H1 (cell line): ENCODE data around the gene FMNL2. TPM values are rescaled to one million over a fixed set of nuclear protein-coding genes. Genes with fewer than 3 reads are reported as not detected.

Source experiments
- CTCF ChIA-PET: fragments of 300-600 bp; sonication (Branson Sonifier 250); formaldehyde crosslinking; loops from one replicate; lab custom pipeline; 2021; ENCODE audit not compliant: partially characterized antibody; lab: Charles Lee
- POLR2A ChIA-PET: fragments of 300-600 bp; sonication (Branson Sonifier 250); formaldehyde crosslinking; loops from one replicate; lab custom pipeline; 2021; ENCODE audit warnings: inconsistent platforms; ENCODE audit not compliant: partially characterized antibody; lab: Charles Lee
- DNase-seq, 2 experiments: peaks; one replicate each; pipeline versions ENCODE4 v3.0.0 to v3.0.0-alpha.2; 2010 to 2022; ENCODE audit warnings: low spot score in 2 of 2, low read depth in 1 of 2, mixed read lengths in 1 of 2
- FAIRE-seq: peaks from 2 replicates; lab custom pipeline; 2011; peaks lifted over from hg19 to GRCh38; lab: Jason Lieb, UNC
- H2AFZ ChIP-seq: 2 replicates; pipeline ENCODE4 v1.8.1; 2012; ENCODE audit warnings: low read length, inconsistent platforms
- H2AK5ac ChIP-seq: 2 replicates; pipeline ENCODE4 v1.6.1; 2013; ENCODE audit warnings: low read depth, low read length
- H2BK120ac ChIP-seq: replicated peaks from 2 replicates; pipeline ENCODE3; 2013; ENCODE audit warnings: low read depth, low read length, inconsistent platforms
- H2BK12ac ChIP-seq: 2 replicates; pipeline ENCODE4 v1.6.1; 2013; ENCODE audit warnings: low read depth, low read length
- H2BK15ac ChIP-seq: 2 replicates; pipeline ENCODE4 v1.6.1; 2013; ENCODE audit warnings: low read length
- H2BK20ac ChIP-seq: 2 replicates; pipeline ENCODE4 v1.6.1; 2013; ENCODE audit warnings: low read length
- H2BK5ac ChIP-seq: 2 replicates; pipeline ENCODE4 v1.6.1; 2013; ENCODE audit warnings: low read depth, low read length
- H3K14ac ChIP-seq: 2 replicates; pipeline ENCODE4 v1.6.1; 2013; ENCODE audit warnings: inconsistent platforms; ENCODE audit not compliant: insufficient read length
- H3K18ac ChIP-seq: 2 replicates; pipeline ENCODE4 v1.6.1; 2013; ENCODE audit warnings: low read length; ENCODE audit errors: extremely low read depth
- H3K23ac ChIP-seq: 2 replicates; pipeline ENCODE4 v1.6.1; 2013; ENCODE audit warnings: inconsistent platforms; ENCODE audit not compliant: insufficient read length
- H3K23me2 ChIP-seq: 2 replicates; pipeline ENCODE4 v1.6.1; 2013; ENCODE audit warnings: low read depth, low read length
- H3K27ac ChIP-seq: 2 replicates; pipeline ENCODE4 v1.6.1; 2011; ENCODE audit warnings: low read depth, low read length, inconsistent platforms
- H3K27me3 ChIP-seq, 4 experiments: replicated peaks in 1 of 4; 1 replicate in 1 of 4; 2 replicates in 3 of 4; pipeline versions ENCODE4 v1.6.1 to v1.8.1; 2011 to 2013; ENCODE audit warnings: low read length in 3 of 4, mild to moderate bottlenecking in 3 of 4, inconsistent platforms in 2 of 4, mixed read lengths in 2 of 4, moderate library complexity in 1 of 4; ENCODE audit not compliant: control insufficient read depth in 3 of 4, insufficient read depth in 3 of 4; ENCODE audit errors: extremely low read depth in 1 of 4
- H3K36me3 ChIP-seq, 4 experiments: 2 replicates each; pipeline versions ENCODE4 v1.6.1 to v1.8.1; 2011 to 2013; ENCODE audit warnings: mild to moderate bottlenecking in 4 of 4, low read length in 3 of 4, moderate library complexity in 2 of 4, control low read depth in 1 of 4, inconsistent platforms in 1 of 4; ENCODE audit not compliant: insufficient read depth in 4 of 4, control insufficient read depth in 2 of 4
- H3K4ac ChIP-seq: replicated peaks from 2 replicates; pipeline ENCODE3; 2013; ENCODE audit warnings: low read length, low read depth, mixed read lengths, inconsistent platforms; ENCODE audit not compliant: insufficient read length
- H3K4me1 ChIP-seq, 4 experiments: replicated peaks in 1 of 4; 1 replicate in 1 of 4; 2 replicates in 3 of 4; pipeline versions ENCODE4 v1.6.1 to v1.8.1; 2011 to 2013; ENCODE audit warnings: low read length in 3 of 4, inconsistent platforms in 2 of 4, mixed read lengths in 1 of 4; ENCODE audit not compliant: insufficient read depth in 4 of 4, control insufficient read depth in 3 of 4
- H3K4me2 ChIP-seq, 2 experiments: 2 replicates each; pipeline versions ENCODE4 v1.6.1 to v1.8.1; 2011 to 2013; ENCODE audit warnings: low read depth in 2 of 2, low read length in 2 of 2, control low read depth in 1 of 2, inconsistent platforms in 1 of 2, mild to moderate bottlenecking in 1 of 2; ENCODE audit not compliant: insufficient read depth in 1 of 2
- H3K4me3 ChIP-seq, 4 experiments: fragments of 200-600, 300-600 bp in 1 of 4; sonication (generic), shearing (Covaris generic), sonication (Bioruptor Twin) in 1 of 4; 2 replicates each; pipeline versions ENCODE4 v1.5.1 to v1.8.1; 2011 to 2016; ENCODE audit warnings: low read length in 4 of 4, low read depth in 3 of 4, control low read depth in 2 of 4, inconsistent platforms in 2 of 4, mild to moderate bottlenecking in 2 of 4, mixed read lengths in 1 of 4, moderate library complexity in 1 of 4; ENCODE audit not compliant: insufficient read depth in 2 of 4; ENCODE audit errors: extremely low read depth in 1 of 4
- H3K56ac ChIP-seq: replicated peaks from 2 replicates; pipeline ENCODE3; 2013; ENCODE audit warnings: low read depth, mild to moderate bottlenecking, mixed read lengths, low read length, inconsistent platforms; ENCODE audit not compliant: insufficient read length
- H3K79me1 ChIP-seq: 2 replicates; pipeline ENCODE4 v1.6.1; 2013; ENCODE audit warnings: low read depth, low read length, control low read depth
- H3K79me2 ChIP-seq, 2 experiments: 2 replicates each; pipeline versions ENCODE4 v1.6.1 to v1.8.1; 2012 to 2013; ENCODE audit warnings: low read length in 2 of 2, mild to moderate bottlenecking in 2 of 2, inconsistent platforms in 1 of 2; ENCODE audit not compliant: insufficient read depth in 2 of 2, control insufficient read depth in 1 of 2
- H3K9ac ChIP-seq, 4 experiments: replicated peaks in 1 of 4; 1 replicate in 1 of 4; 2 replicates in 3 of 4; pipeline versions ENCODE4 v1.6.1 to v1.8.1; 2011 to 2013; ENCODE audit warnings: low read depth in 3 of 4, low read length in 3 of 4, control low read depth in 2 of 4, mild to moderate bottlenecking in 2 of 4, moderate library complexity in 2 of 4, inconsistent platforms in 1 of 4; ENCODE audit errors: extremely low read depth in 1 of 4
- H3K9me3 ChIP-seq, 2 experiments: 2 replicates each; pipeline versions ENCODE4 v1.6.1 to v1.8.1; 2012 to 2013; ENCODE audit warnings: mild to moderate bottlenecking in 2 of 2, moderate library complexity in 2 of 2, control low read depth in 1 of 2, inconsistent platforms in 1 of 2, low read depth in 1 of 2, low read length in 1 of 2, mixed read lengths in 1 of 2; ENCODE audit not compliant: insufficient read depth in 2 of 2
- H4K20me1 ChIP-seq, 2 experiments: replicated peaks in 1 of 2; 2 replicates each; pipeline versions ENCODE3 to v1.8.1; 2011 to 2013; ENCODE audit warnings: inconsistent platforms in 2 of 2, low read length in 2 of 2, mild to moderate bottlenecking in 1 of 2; ENCODE audit not compliant: insufficient read depth in 2 of 2, control insufficient read depth in 1 of 2
- H4K5ac ChIP-seq: 2 replicates; pipeline ENCODE4 v1.6.1; 2013; ENCODE audit warnings: low read length, low read depth, mixed read lengths, inconsistent platforms; ENCODE audit not compliant: insufficient read length
- H4K8ac ChIP-seq: 2 replicates; pipeline ENCODE4 v1.8.0; 2013; ENCODE audit warnings: mild to moderate bottlenecking, moderate library complexity, low read length, inconsistent platforms; ENCODE audit not compliant: insufficient read depth; ENCODE audit errors: extremely low read depth
- H4K91ac ChIP-seq: replicated peaks from 2 replicates; pipeline ENCODE3; 2013; ENCODE audit warnings: low read length, mixed read lengths, inconsistent platforms; ENCODE audit not compliant: insufficient read length
- EP300 ChIP-seq, 2 experiments: IDR thresholded peaks; 1 replicate in 1 of 2; 2 replicates in 1 of 2; pipeline ENCODE4 v1.6.1; 2011 to 2012; ENCODE audit warnings: low read depth in 2 of 2, low read length in 2 of 2, mild to moderate bottlenecking in 2 of 2, borderline replicate concordance in 1 of 2, inconsistent platforms in 1 of 2, moderate library complexity in 1 of 2
- WGBS, 2 experiments: shearing (Covaris generic) in 1 of 2; methylation state at CpG; one replicate each; pipeline versions ENCODE4 v1.1.6 to v1.1.7; 2013 to 2015; ENCODE audit warnings: low lambda C conversion rate in 2 of 2, mixed read lengths in 2 of 2, inconsistent platforms in 1 of 2, low coverage in 1 of 2, missing lambda C conversion rate in 1 of 2; ENCODE audit not compliant: insufficient replicate concordance in 2 of 2, insufficient coverage in 1 of 2, insufficient read length in 1 of 2; ENCODE audit errors: extremely low coverage in 1 of 2, missing lambda C conversion rate in 1 of 2; 5-methylcytosine and 5-hydroxymethylcytosine counted together
- polyA plus RNA-seq, 7 experiments: library from polyadenylated mRNA; depleted of rRNA in 3 of 7; stranded (reverse) in 5 of 7; unstranded in 2 of 7; fragments of >200 nt in 5 of 7; fragments of 200-250 nt in 2 of 7; gene quantifications; 1 replicate in 5 of 7; 2 replicates in 1 of 7; 4 replicates in 1 of 7; pipeline versions ENCODE4 v1.2.1 to v1.2.3, GENCODE V29; 2011 to 2013; ENCODE audit warnings: missing spikeins in 2 of 7, mixed read lengths in 2 of 7
- total RNA-seq: library from RNA; stranded (reverse); fragmentation: NEBNext Ultra II Directional; extraction: Animal tissue kit (Norgen Biotek cat#: 25700); gene quantifications from 2 replicates; pipeline ENCODE4 v1.2.1, GENCODE V29; 2021
- TF ChIP-seq, protein P1 (sequence below): IDR thresholded peaks from 2 replicates; pipeline ENCODE4 v1.6.1; 2011; ENCODE audit warnings: low read length, improper control_type of control experiment

FMNL2 gene
- total and polyA plus RNA-seq, 2 of the 8 experiments (the other 6 are each of a cell fraction or from before 2014, with no cell fraction given): 15.5 to 45.1 TPM

DNA sequence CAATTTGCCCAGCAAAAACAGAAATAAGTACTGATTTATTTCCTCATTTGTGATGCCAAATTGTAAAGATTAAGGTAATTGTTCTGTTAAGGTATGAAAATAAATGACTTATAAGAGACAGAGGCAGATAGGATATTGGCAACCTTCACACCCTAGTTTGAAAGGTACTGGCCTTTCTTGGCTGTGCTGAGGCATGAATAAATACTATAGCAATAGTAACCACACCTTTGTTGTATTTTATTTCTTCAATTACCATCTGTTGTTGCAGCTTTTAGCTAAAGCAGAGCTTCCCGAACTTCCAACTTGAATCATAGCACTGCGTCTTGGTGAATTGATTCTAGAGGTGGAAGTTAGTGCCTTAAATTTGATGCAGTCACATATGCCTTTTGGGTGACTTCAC lies 55.9 kb downstream of the FMNL2 start:
- CTCF ChIA-PET: interaction anchor here (2.1 kb wide), 1 partner anchor 164 kb away, joined by 5 read pairs; no protein-coding TSS in a partner anchor

More for the DNA sequence above, 55.9 kb downstream of the FMNL2 start:
- Histone ChIP-seq H2AFZ (no peak overlapping the region), H2BK20ac (no peak overlapping the region), H3K36me3 (no peaks in the 10 kb centered on the region), H2BK15ac (no peak overlapping the region), H3K79me1 (no peaks in the 10 kb centered on the region; the same call in 1 of the 2 replicates), H3K23me2 (no peaks in the 10 kb centered on the region), H3K4me1 (peaks cover 0 to 12% (median 4%) of the 10 kb centered on the region in 4 experiments; a peak in 4 of 7 replicates), H3K18ac (no peak overlapping the region), H3K9ac (no peak overlapping the region), H3K4ac (no peak overlapping the region), H3K4me2 (no peak overlapping the region), H4K91ac (no peak overlapping the region), H4K20me1 (peaks cover 0 to 9% of the 10 kb centered on the region in 2 experiments), H3K23ac (no peak overlapping the region), H4K8ac (no peak overlapping the region), H3K56ac (no peak overlapping the region), H3K79me2 (peaks cover 0 to 83% of the 10 kb centered on the region in 2 experiments; a peak in 3 of 4 replicates), H3K4me3 (no peak overlapping the region), H4K5ac (no peak overlapping the region), H2AK5ac (no peak overlapping the region), H3K14ac (no peak overlapping the region), H3K27me3 (no peaks in the 10 kb centered on the region), H3K9me3 (no peaks in the 10 kb centered on the region), H2BK5ac (no peak overlapping the region), H2BK12ac (no peak overlapping the region), H2BK120ac (no peak overlapping the region), H3K27ac (no peak overlapping the region)
- DNase-seq (no peak), FAIRE-seq (no peak)
- 87% methylated on average over 2 of the region's 2 CpGs; no CpG with 5 or more reads in 1 of the 2 experiments for WGBS, 2 experiments
- TF ChIP-seq EP300 (IDR thresholded peaks at IDR 0.05; ENCODE audit: borderline replicate concordance in 1 of 2, low read depth in 2 of 2, low read length in 2 of 2): no peak
- TF ChIP-seq, protein P1, sequence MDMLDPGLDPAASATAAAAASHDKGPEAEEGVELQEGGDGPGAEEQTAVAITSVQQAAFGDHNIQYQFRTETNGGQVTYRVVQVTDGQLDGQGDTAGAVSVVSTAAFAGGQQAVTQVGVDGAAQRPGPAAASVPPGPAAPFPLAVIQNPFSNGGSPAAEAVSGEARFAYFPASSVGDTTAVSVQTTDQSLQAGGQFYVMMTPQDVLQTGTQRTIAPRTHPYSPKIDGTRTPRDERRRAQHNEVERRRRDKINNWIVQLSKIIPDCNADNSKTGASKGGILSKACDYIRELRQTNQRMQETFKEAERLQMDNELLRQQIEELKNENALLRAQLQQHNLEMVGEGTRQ: no peak
- POLR2A ChIA-PET: interaction anchor here (1.0 kb wide), 1 partner anchor 10 kb away, joined by 3 read pairs; no protein-coding TSS in a partner anchor
